Right lobe of liver (tissue), 6 donors: ENCODE results near the gene DOCK2. TPM values are rescaled to one million over a fixed set of nuclear protein-coding genes. Genes with fewer than 3 reads are reported as not detected.

ENCODE experiments used
- ATAC-seq, 4 donors: fragments of 200-7000 bp; cut with Tn5 transposase; one replicate each; pipeline ENCODE4 v1.9.1; 2020; ENCODE audit warnings: mild to moderate bottlenecking in 4 of 4, moderate library complexity in 4 of 4
- DNase-seq, 3 donors: peaks; one replicate each; pipeline ENCODE4 v3.0.0-alpha.2; 2020
- H3K27ac ChIP-seq, 3 donors: fragments of 200-600 bp; one replicate each; pipeline ENCODE4 v1.8.0; 2022
- H3K27me3 ChIP-seq, 2 donors: fragments of 200-600 bp; one replicate each; pipeline ENCODE4 v1.8.0; 2022
- H3K36me3 ChIP-seq, 4 donors: fragments of 200-600 bp; sonication (generic) in 1 of 4; one replicate each; pipeline versions ENCODE4 v1.5.1 to v1.8.0; 2017 to 2022; ENCODE audit warnings: control low read depth in 1 of 4
- H3K4me1 ChIP-seq, 4 donors: fragments of 200-600 bp; sonication (generic) in 1 of 4; one replicate each; pipeline versions ENCODE4 v1.5.1 to v1.8.0; 2017 to 2022; ENCODE audit warnings: control low read depth in 1 of 4
- H3K4me3 ChIP-seq, 3 donors: fragments of 200-600 bp; one replicate each; pipeline ENCODE4 v1.8.0; 2022
- H3K9me3 ChIP-seq, 4 donors: fragments of 200-600 bp; sonication (generic) in 1 of 4; one replicate each; pipeline versions ENCODE4 v1.5.1 to v1.8.0; 2017 to 2022; ENCODE audit warnings: control low read depth in 1 of 4
- CTCF ChIP-seq, 4 donors: fragments of 200-600 bp in 3 of 4; fragments of 450-650 bp in 1 of 4; IDR thresholded peaks; one replicate each; pipeline versions ENCODE4 v1.5.1 to v1.8.0; 2016 to 2022; ENCODE audit warnings: antibody characterized with exemption in 4 of 4, mild to moderate bottlenecking in 2 of 4
- POLR2A ChIP-seq: fragments of 450-650 bp; IDR thresholded peaks from one replicate; pipeline ENCODE4 v1.6.1; 2017; ENCODE audit warnings: antibody characterized with exemption, mild to moderate bottlenecking
- WGBS: methylation state at CpG from one replicate; pipeline ENCODE4 v1.1.6; 2018; ENCODE audit warnings: low coverage, low lambda C conversion rate; ENCODE audit not compliant: insufficient coverage; ENCODE audit errors: missing lambda C conversion rate; 5-methylcytosine and 5-hydroxymethylcytosine counted together
- intact Hi-C, 2 donors: fragments of 100-400 bp; cut with DNase I; formaldehyde crosslinking; loops; one replicate each; pipeline versions ENCODE4 v1.11.2 to v1.14.1; 2022
- total RNA-seq, 6 experiments: library from RNA; depleted of rRNA in 2 of 6; stranded (reverse); fragments of >200 nt in 2 of 6; fragmentation: NEBNext Ultra II Directional in 3 of 6; extraction: Animal tissue kit (Norgen Biotek cat#: 25700) in 3 of 6; gene quantifications; one replicate each; pipeline versions ENCODE4 v1.1.0 to v1.2.4, GENCODE V29; 2016 to 2023
- donor health status: DM: no; HTN: yes; CAD: no.
- donor health status: DM: no; HTN: no; CAD: no.
- donor health status: DM: no; HTN: no; CAD: no.
- donor health status: DM: no; HTN: yes; CAD: no.
- donor health status: DM: no; HTN: yes; CAD: no.

Gene DOCK2
- total RNA-seq, 6 experiments from 2014 or later: 5.0 to 14.5 (median 7.4) TPM

- no peaks in the 10 kb centered on the region for H3K9me3 ChIP-seq
- H3K27me3 ChIP-seq: no peaks in the 10 kb centered on the region
- no peak overlapping the region for H3K4me3 ChIP-seq
- no peaks in the 10 kb centered on the region for H3K36me3 ChIP-seq
- TF ChIP-seq CTCF (IDR thresholded peaks at IDR 0.05) (no peak), POLR2A (no peak)
- 41% methylated on average over 6 of the region's 6 CpGs for WGBS
- H3K27ac ChIP-seq: no peak overlapping the region
- ATAC-seq: no peak
- no peaks in the 10 kb centered on the region for H3K4me1 ChIP-seq
- intact Hi-C loops: no loop called here
- no peak for DNase-seq
Measured at GRCh38 chr5:169670769-169671525, 33.9 kb downstream of the DOCK2 start.

- intact Hi-C loops: no loop called here
- Histone ChIP-seq H3K36me3 (no peaks in the 10 kb centered on the region), H3K27me3 (no peaks in the 10 kb centered on the region), H3K4me1 (no peaks in the 10 kb centered on the region), H3K4me3 (no peak overlapping the region), H3K9me3 (no peaks in the 10 kb centered on the region), H3K27ac (no peak overlapping the region)
- 66% methylated on average over 2 of the region's 2 CpGs for WGBS
- no peak for TF ChIP-seq CTCF (IDR thresholded peaks at IDR 0.05)
- no peak for TF ChIP-seq POLR2A
- ATAC-seq (no peak), DNase-seq (no peak)
Measured at GRCh38 chr5:169682026-169682425, 45.0 kb downstream of the DOCK2 start.

DNA sequence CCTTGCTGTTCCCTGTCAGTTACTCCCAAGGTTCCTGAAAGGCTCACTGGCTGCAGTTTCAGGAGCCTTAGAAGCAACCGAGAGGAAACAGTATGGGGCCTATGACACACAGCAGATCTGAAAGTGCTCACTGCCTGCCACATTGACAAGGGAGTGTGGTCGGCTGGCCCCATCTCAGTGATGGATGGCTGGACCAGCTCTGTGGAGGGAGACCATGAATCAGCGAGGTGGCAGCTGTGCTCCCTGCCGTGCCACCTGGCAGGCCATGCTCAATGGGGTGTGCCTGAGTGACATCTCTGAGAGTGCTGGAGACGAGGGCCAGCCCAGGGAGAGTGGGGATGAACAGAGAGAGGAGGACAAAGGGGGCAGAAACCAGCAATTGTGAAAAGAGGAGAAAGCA, 49.1 kb downstream of the DOCK2 start:
- H3K9me3 ChIP-seq: no peaks in the 10 kb centered on the region
- DNase-seq: no peak
- 56% methylated on average over 4 of the region's 5 CpGs for WGBS
- H3K27ac ChIP-seq: no peak overlapping the region
- TF ChIP-seq POLR2A: no peak
- TF ChIP-seq CTCF (IDR thresholded peaks at IDR 0.05): no peak
- H3K4me3 ChIP-seq: no peak overlapping the region
- ATAC-seq: no peak
- no peaks in the 10 kb centered on the region for H3K36me3 ChIP-seq
- H3K4me1 ChIP-seq: no peaks in the 10 kb centered on the region
- H3K27me3 ChIP-seq: no peaks in the 10 kb centered on the region
- intact Hi-C loops: loop anchor here in 1 of 2 donors (5.0 kb wide), 1 partner anchor 506 kb away; no protein-coding TSS in a partner anchor

DNA sequence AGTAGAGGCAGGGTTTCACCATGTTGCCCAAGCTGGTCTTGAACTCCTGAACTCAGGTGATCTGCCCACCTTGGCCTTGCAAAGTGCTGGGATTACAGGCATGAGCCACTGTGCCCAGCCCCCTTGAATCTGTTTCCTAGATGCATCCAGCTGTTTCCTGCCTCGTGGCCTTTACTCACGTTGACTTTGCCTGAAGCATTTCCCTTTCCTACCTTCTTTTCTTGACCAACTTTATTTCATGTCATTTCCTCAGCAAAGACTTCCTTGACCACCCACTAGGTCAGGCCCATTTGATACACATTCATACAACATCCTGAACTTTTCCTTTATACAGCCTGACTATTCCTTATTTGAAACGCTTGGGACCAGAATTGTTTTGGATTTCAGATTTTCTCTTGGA, 51.0 kb downstream of the DOCK2 start:
- H3K27me3 ChIP-seq: no peaks in the 10 kb centered on the region
- no peak for DNase-seq
- no peak overlapping the region for H3K27ac ChIP-seq
- intact Hi-C loops: loop anchor here in 1 of 2 donors (5.0 kb wide), 1 partner anchor 504 kb away; no protein-coding TSS in a partner anchor
- H3K9me3 ChIP-seq: no peaks in the 10 kb centered on the region
- H3K4me1 ChIP-seq: no peaks in the 10 kb centered on the region
- H3K36me3 ChIP-seq: no peaks in the 10 kb centered on the region
- TF ChIP-seq POLR2A (no peak), CTCF (IDR thresholded peaks at IDR 0.05) (no peak)
- no peak for ATAC-seq
- WGBS: 42% methylated on average over 3 of the region's 3 CpGs
- H3K4me3 ChIP-seq: no peak overlapping the region
